ENCODE data around the gene LIN9.

DNA sequence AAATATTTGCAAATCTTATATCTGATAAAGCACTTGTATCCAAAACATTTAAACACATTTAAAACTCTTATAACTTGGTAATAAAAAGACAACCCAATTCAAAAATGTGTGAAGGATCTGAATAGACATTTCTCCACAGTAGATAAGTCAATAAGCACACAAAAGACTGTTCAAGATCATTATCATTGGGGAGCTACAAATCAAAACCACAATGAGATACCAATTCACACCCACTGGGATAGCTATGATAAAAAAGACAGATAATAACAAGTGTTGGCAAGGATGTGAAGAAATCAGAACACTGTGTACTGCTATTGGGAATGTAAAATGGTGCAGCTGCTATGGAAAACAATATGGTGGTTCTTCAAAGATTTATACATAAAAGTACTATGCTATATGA, 5.1 kb upstream of the LIN9 start:
- TF ChIP-seq, protein P1, sequence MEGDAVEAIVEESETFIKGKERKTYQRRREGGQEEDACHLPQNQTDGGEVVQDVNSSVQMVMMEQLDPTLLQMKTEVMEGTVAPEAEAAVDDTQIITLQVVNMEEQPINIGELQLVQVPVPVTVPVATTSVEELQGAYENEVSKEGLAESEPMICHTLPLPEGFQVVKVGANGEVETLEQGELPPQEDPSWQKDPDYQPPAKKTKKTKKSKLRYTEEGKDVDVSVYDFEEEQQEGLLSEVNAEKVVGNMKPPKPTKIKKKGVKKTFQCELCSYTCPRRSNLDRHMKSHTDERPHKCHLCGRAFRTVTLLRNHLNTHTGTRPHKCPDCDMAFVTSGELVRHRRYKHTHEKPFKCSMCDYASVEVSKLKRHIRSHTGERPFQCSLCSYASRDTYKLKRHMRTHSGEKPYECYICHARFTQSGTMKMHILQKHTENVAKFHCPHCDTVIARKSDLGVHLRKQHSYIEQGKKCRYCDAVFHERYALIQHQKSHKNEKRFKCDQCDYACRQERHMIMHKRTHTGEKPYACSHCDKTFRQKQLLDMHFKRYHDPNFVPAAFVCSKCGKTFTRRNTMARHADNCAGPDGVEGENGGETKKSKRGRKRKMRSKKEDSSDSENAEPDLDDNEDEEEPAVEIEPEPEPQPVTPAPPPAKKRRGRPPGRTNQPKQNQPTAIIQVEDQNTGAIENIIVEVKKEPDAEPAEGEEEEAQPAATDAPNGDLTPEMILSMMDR (conservative IDR thresholded peaks at IDR 0.05 in 1 of 2, IDR thresholded peaks at IDR 0.05 in 1 of 2; ENCODE audit: low read depth in 1 of 2, low read length in 2 of 2) = no peak
- no peak for TF ChIP-seq EZH2 (IDR thresholded peaks at IDR 0.05; ENCODE audit: low read length, missing control alignments)
